Activated naive CD4-positive, alpha-beta T cell treated with anti-CD3 and anti-CD28 coated beads, Interleukin-2, amount 10 ng/mL, durations not matched to agents 7 days and 5 days (primary cell): ENCODE measurements around the gene ID4.

ENCODE experiments used
- CTCF ChIA-PET: fragments of 350-600 bp; sonication (Branson Sonifier 250); formaldehyde crosslinking; loops from one replicate; lab custom pipeline; 2021; ENCODE audit warnings: antibody characterized with exemption; lab: Charles Lee
- DNase-seq: peaks from one replicate; pipeline ENCODE4 v3.0.0-alpha.2; 2020
- H3K27ac Mint-ChIP-seq: one replicate; pipeline ENCODE4 v1.8.0; 2021; ENCODE audit warnings: mild to moderate bottlenecking, moderate library complexity, mixed read lengths
- H3K27me3 Mint-ChIP-seq: one replicate; pipeline ENCODE4 v1.8.0; 2021; ENCODE audit warnings: mild to moderate bottlenecking, mixed read lengths
- H3K36me3 Mint-ChIP-seq: one replicate; pipeline ENCODE4 v1.8.0; 2021; ENCODE audit warnings: mixed read lengths
- H3K4me1 Mint-ChIP-seq: one replicate; pipeline ENCODE4 v1.8.0; 2021; ENCODE audit warnings: mixed read lengths
- H3K4me3 Mint-ChIP-seq: one replicate; pipeline ENCODE4 v1.8.0; 2021; ENCODE audit warnings: mild to moderate bottlenecking, moderate library complexity, mixed read lengths
- H3K9me3 Mint-ChIP-seq: one replicate; pipeline ENCODE4 v1.8.0; 2021; ENCODE audit warnings: mixed read lengths

The ID4 gene

DNA sequence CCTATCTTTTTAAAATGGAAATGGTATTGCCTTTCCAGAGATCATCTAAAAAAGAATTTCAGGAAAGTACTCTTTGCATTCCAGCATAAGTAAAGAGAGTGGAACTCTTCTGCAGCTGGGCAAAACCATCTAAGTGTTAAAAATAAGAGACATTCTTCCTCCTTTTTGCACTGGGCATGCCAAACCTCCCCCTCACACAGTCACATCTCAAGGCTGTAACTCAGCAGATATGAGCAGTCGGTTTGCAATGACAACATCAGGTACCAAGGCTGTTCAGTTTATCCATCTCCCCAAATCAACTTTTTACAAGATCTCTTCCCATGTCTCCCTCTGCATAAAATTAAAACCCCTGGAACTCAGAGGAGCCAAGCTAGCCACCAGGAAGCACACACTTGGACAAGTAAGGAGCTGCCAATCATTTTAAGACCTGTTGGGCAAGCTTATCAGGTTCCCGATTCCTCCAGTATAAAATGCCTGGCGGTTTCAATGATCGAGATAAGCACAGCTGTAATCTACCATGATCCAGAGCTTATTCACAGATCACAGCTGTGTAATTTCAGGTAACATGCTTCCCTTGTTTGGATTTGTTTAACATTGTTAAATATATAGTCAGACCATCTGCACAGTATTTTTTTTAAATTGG lies 23.2 kb downstream of the ID4 start:
- Mint-ChIP-seq H3K27me3 (no peaks in the 10 kb centered on the region), H3K27ac (no peak overlapping the region), H3K4me1 (no peaks in the 10 kb centered on the region), H3K36me3 (no peaks in the 10 kb centered on the region), H3K4me3 (no peak overlapping the region), H3K9me3 (no peaks in the 10 kb centered on the region)
- CTCF ChIA-PET = no interaction called here
- DNase-seq = no peak

GRCh38 chr6:19864285-19864684 lies 27.1 kb downstream of the ID4 start:
- Mint-ChIP-seq H3K36me3 (no peaks in the 10 kb centered on the region), H3K9me3 (no peaks in the 10 kb centered on the region), H3K27me3 (no peaks in the 10 kb centered on the region), H3K4me3 (no peak overlapping the region), H3K27ac (no peak overlapping the region), H3K4me1 (no peaks in the 10 kb centered on the region)
- CTCF ChIA-PET = interaction anchor here (0.6 kb wide), 1 partner anchor 1543 kb away, joined by 3 read pairs; no protein-coding TSS in a partner anchor
- no peak for DNase-seq

DNA sequence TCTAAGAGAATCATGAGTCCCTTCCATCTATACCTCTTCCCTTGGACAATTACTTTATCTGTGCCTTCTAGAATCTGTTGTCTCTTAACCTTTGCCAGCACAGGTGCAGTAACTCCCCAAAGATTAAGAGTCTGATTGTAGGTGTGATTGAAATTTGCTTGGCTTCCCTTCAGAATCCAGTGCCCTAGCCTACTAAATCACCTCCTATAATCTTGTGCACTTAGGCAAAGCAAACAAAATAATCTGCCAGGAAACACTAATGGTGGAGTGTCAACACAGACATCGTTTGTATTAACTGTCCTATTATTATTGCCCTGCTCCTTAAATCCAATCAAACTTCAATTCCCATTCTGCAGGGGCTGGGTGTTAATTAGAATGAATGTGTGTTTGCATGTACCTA lies 28.0 kb downstream of the ID4 start:
- no peak for DNase-seq
- H3K27ac Mint-ChIP-seq = no peak overlapping the region
- CTCF ChIA-PET = no interaction called here
- no peak overlapping the region for H3K4me3 Mint-ChIP-seq
- H3K27me3 Mint-ChIP-seq = no peaks in the 10 kb centered on the region
- no peaks in the 10 kb centered on the region for H3K36me3 Mint-ChIP-seq
- no peaks in the 10 kb centered on the region for H3K9me3 Mint-ChIP-seq
- H3K4me1 Mint-ChIP-seq = no peaks in the 10 kb centered on the region

DNA sequence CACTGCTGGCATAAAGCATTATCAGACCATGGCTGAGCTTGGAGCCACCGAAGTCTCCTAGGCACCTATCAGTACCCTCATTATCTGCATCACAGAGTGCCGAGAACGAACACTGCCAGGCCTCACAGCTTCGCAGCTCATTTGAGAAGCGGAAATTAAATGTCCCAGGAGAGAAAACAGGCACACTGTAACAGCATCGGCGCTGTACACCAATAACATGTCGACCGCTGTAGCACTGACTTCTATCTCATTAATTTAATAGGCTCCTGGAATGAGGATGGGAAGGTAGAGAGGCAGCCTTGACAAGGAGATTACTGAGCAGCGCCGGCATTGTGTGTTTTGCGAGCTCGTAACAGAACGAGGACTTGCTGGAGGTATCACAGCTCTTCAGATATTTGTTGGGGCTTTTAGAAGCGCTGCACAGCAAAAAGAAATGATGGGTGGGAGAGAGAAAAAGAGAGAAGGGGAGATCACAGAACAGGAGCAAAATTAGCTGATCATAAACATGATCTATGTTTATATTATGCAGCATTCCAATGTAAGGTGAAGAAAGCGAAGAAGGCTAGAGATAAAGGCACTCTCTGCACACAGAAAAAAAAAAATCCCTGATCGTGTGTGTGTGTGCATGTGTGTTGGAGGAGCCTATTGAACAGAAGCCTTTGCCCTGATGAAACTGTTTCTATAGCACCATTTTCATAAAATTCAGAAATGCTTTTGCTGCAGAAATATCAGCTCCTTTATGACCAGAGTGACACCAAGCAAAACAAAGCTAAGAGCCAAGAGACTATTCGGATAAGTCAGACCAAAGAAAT lies 29.2 kb downstream of the ID4 start:
- Mint-ChIP-seq H3K27ac (no peak overlapping the region), H3K36me3 (no peaks in the 10 kb centered on the region)

GRCh38 chr6:19866985-19867627 lies 29.9 kb downstream of the ID4 start:
- H3K9me3 Mint-ChIP-seq = no peaks in the 10 kb centered on the region

More for the DNA sequence above, 29.2 kb downstream of the ID4 start:
- Mint-ChIP-seq H3K4me1 (no peaks in the 10 kb centered on the region), H3K4me3 (no peak overlapping the region), H3K27me3 (no peaks in the 10 kb centered on the region), H3K9me3 (no peaks in the 10 kb centered on the region)
- no peak for DNase-seq
- CTCF ChIA-PET = no interaction called here

DNA sequence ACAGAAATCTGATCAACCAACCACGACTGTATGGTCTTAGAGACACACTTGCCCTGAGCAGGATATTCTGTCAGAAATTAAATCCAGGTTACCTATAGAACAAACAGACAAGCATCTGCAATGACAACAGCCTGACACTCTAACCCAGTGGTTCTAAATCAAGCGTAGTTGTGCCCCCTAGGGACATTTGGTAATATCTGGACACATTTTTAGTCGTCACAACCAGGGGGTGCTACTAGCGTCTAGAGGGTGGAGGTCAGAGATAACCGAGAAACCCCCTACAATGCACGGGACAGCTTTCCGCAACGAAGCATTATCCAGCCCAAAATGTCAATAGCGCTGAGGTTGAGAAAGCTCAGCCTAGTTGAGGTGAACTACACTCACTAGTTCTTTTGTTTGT lies 32.3 kb downstream of the ID4 start:
- DNase-seq = no peak
- Mint-ChIP-seq H3K4me1 (no peaks in the 10 kb centered on the region), H3K36me3 (no peaks in the 10 kb centered on the region), H3K27me3 (no peaks in the 10 kb centered on the region), H3K9me3 (no peaks in the 10 kb centered on the region), H3K4me3 (no peak overlapping the region), H3K27ac (no peak overlapping the region)
- CTCF ChIA-PET = no interaction called here

More at GRCh38 chr6:19866985-19867627, 29.9 kb downstream of the ID4 start:
- Mint-ChIP-seq H3K36me3 (no peaks in the 10 kb centered on the region), H3K27me3 (no peaks in the 10 kb centered on the region), H3K27ac (no peak overlapping the region), H3K4me1 (no peaks in the 10 kb centered on the region), H3K4me3 (no peak overlapping the region)
- DNase-seq = no peak
- CTCF ChIA-PET = interaction anchor here (0.6 kb wide), 1 partner anchor 18 kb away, joined by 3 read pairs; no protein-coding TSS in a partner anchor

GRCh38 chr6:19870322-19870721 lies 33.2 kb downstream of the ID4 start:
- no peaks in the 10 kb centered on the region for H3K9me3 Mint-ChIP-seq
- H3K27ac Mint-ChIP-seq = no peak overlapping the region
- CTCF ChIA-PET = no interaction called here
- no peak for DNase-seq
- no peak overlapping the region for H3K4me3 Mint-ChIP-seq
- H3K27me3 Mint-ChIP-seq = no peaks in the 10 kb centered on the region
- no peaks in the 10 kb centered on the region for H3K4me1 Mint-ChIP-seq
- no peaks in the 10 kb centered on the region for H3K36me3 Mint-ChIP-seq

- CTCF ChIA-PET = no interaction called here
- Mint-ChIP-seq H3K4me1 (no peaks in the 10 kb centered on the region), H3K36me3 (no peaks in the 10 kb centered on the region), H3K27ac (no peak overlapping the region), H3K9me3 (no peaks in the 10 kb centered on the region), H3K4me3 (no peak overlapping the region), H3K27me3 (no peaks in the 10 kb centered on the region)
- no peak for DNase-seq
Measured at GRCh38 chr6:19873031-19873430, 35.9 kb downstream of the ID4 start.

GRCh38 chr6:19876672-19877071 lies 39.5 kb downstream of the ID4 start:
- CTCF ChIA-PET = no interaction called here
- H3K4me1 Mint-ChIP-seq = no peaks in the 10 kb centered on the region
- H3K27me3 Mint-ChIP-seq = no peaks in the 10 kb centered on the region
- H3K27ac Mint-ChIP-seq = no peak overlapping the region
- DNase-seq = no peak
- no peaks in the 10 kb centered on the region for H3K36me3 Mint-ChIP-seq
- H3K4me3 Mint-ChIP-seq = no peak overlapping the region
- H3K9me3 Mint-ChIP-seq = no peaks in the 10 kb centered on the region

DNA sequence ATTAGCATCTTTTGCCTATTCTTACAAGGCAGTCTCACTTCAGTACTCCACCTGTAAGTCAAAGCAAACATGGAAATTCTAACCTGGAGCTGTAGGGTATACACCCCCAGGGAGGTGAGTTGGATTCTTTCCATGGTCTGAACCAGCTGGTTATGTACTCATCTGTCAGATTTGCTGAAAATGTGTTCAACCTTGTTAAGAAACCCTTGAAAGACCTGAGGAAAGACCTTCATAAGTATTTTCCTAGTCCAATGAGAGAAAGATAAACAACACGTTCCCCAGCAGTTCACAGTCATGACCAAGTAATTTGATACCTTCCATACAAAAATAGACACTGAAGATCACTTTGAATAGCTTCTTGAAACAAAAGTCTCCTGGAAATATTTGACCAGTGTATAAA lies 42.5 kb downstream of the ID4 start:
- CTCF ChIA-PET = no interaction called here
- Mint-ChIP-seq H3K4me3 (no peak overlapping the region), H3K4me1 (no peaks in the 10 kb centered on the region), H3K36me3 (no peaks in the 10 kb centered on the region), H3K9me3 (no peaks in the 10 kb centered on the region), H3K27ac (no peak overlapping the region), H3K27me3 (no peaks in the 10 kb centered on the region)
- DNase-seq = no peak

DNA sequence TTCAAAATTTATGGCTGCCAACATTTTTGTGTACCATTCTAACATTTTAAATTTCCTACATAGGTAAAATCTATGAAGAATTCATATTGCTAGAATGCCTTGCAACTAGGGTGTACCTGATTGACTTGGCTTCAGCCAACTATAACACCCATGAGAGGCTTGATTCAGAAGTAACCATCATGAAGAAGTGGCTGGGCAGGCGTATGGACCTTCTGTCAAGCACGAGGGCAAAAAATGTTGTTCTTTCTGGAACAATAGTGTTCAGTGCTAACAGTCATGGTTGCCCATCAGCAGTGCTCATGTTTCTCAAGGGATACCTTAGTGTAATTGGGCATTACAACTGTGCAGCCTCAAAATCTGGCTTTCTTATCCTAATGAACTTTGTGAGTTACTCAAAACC lies 42.9 kb downstream of the ID4 start:
- Mint-ChIP-seq H3K27ac (no peak overlapping the region), H3K36me3 (no peaks in the 10 kb centered on the region), H3K9me3 (no peaks in the 10 kb centered on the region), H3K4me1 (no peaks in the 10 kb centered on the region), H3K4me3 (no peak overlapping the region), H3K27me3 (no peaks in the 10 kb centered on the region)
- no peak for DNase-seq
- CTCF ChIA-PET = no interaction called here

GRCh38 chr6:19891451-19891850 lies 54.3 kb downstream of the ID4 start:
- no peaks in the 10 kb centered on the region for H3K36me3 Mint-ChIP-seq
- no peak overlapping the region for H3K4me3 Mint-ChIP-seq
- no peaks in the 10 kb centered on the region for H3K27me3 Mint-ChIP-seq
- no peaks in the 10 kb centered on the region for H3K4me1 Mint-ChIP-seq
- DNase-seq = no peak
- H3K27ac Mint-ChIP-seq = no peak overlapping the region
- CTCF ChIA-PET = no interaction called here
- no peaks in the 10 kb centered on the region for H3K9me3 Mint-ChIP-seq
